B cell (primary cell): Measurements from ENCODE around the gene PRR23E. TPM values are rescaled to one million over a fixed set of nuclear protein-coding genes. Genes with fewer than 3 reads are reported as not detected.

ENCODE experiments used
- ATAC-seq: fragments of 200-7000 bp; cut with Tn5 transposase; one replicate; pipeline ENCODE4 v1.10.0; 2021; ENCODE audit warnings: low read depth, mild to moderate bottlenecking, moderate number of reproducible peaks, moderate library complexity
- CTCF ChIA-PET: fragments of 350-600 bp; sonication (Branson Sonifier 250); formaldehyde crosslinking; loops from one replicate; lab custom pipeline; 2021; ENCODE audit warnings: antibody characterized with exemption, inconsistent platforms; lab: Charles Lee
- POLR2A ChIA-PET: fragments of 350-600 bp; sonication (Branson Sonifier 250); formaldehyde crosslinking; loops from one replicate; lab custom pipeline; 2021; ENCODE audit warnings: antibody characterized with exemption; lab: Charles Lee
- DNase-seq: peaks from one replicate; pipeline ENCODE4 v3.0.0; 2013
- H2AFZ ChIP-seq: 2 replicates; pipeline ENCODE4 v1.6.1; 2012; ENCODE audit warnings: mild to moderate bottlenecking, low read depth, low read length; ENCODE audit not compliant: insufficient read depth, poor library complexity, severe bottlenecking
- H3K27ac ChIP-seq, 2 donors: 1 replicate in 1 of 2; 2 replicates in 1 of 2; pipeline ENCODE4 v1.5.1; 2012 to 2013; ENCODE audit warnings: low read length in 2 of 2, mild to moderate bottlenecking in 2 of 2, moderate library complexity in 1 of 2
- H3K27me3 ChIP-seq, 4 experiments: fragments of 200-600 bp in 1 of 4; sonication (generic) in 1 of 4; replicated peaks in 1 of 4; 1 replicate in 2 of 4; 2 replicates in 2 of 4; pipeline versions ENCODE4 v1.6.1 to v1.7.0; 2013 to 2016; ENCODE audit warnings: low read length in 3 of 4, mild to moderate bottlenecking in 2 of 4, mixed read lengths in 1 of 4, moderate library complexity in 1 of 4; ENCODE audit not compliant: insufficient read depth in 4 of 4, control insufficient read depth in 3 of 4; ENCODE audit errors: control extremely low read depth in 1 of 4
- H3K36me3 ChIP-seq, 2 experiments: replicated peaks in 1 of 2; 1 replicate in 1 of 2; 2 replicates in 1 of 2; pipeline versions ENCODE4 v1.6.1 to v1.7.1; 2013; ENCODE audit warnings: low read length in 1 of 2; ENCODE audit not compliant: insufficient read depth in 2 of 2, control insufficient read depth in 1 of 2; ENCODE audit errors: control extremely low read depth in 1 of 2, extremely low read depth in 1 of 2
- H3K4me1 ChIP-seq, 2 donors: fragments of 200-600 bp in 1 of 2; sonication (generic) in 1 of 2; 1 replicate in 1 of 2; 2 replicates in 1 of 2; pipeline versions ENCODE4 v1.5.1 to v1.6.1; 2013 to 2017; ENCODE audit warnings: low read length in 2 of 2; ENCODE audit not compliant: control insufficient read depth in 2 of 2, insufficient read depth in 2 of 2
- H3K4me2 ChIP-seq: replicated peaks from 2 replicates; pipeline ENCODE3; 2012; ENCODE audit warnings: mild to moderate bottlenecking, low read depth, low read length; ENCODE audit not compliant: poor library complexity, severe bottlenecking
- H3K4me3 ChIP-seq, 5 experiments: fragments of 200-600 bp in 1 of 5; sonication (generic) in 1 of 5; 1 replicate in 3 of 5; 2 replicates in 2 of 5; pipeline versions ENCODE4 v1.5.1 to v1.7.0; 2011 to 2016; ENCODE audit warnings: low read length in 4 of 5, mild to moderate bottlenecking in 4 of 5, low read depth in 2 of 5, control low read depth in 1 of 5, moderate library complexity in 1 of 5; ENCODE audit not compliant: insufficient read depth in 1 of 5; ENCODE audit errors: control extremely low read depth in 1 of 5, extremely low read depth in 1 of 5
- H3K79me2 ChIP-seq: fragments of 200-600 bp; sonication (generic); one replicate; pipeline ENCODE4 v1.6.0; 2016; ENCODE audit warnings: low read length; ENCODE audit not compliant: control insufficient read depth, insufficient read depth
- H3K9ac ChIP-seq: fragments of 200-600 bp; sonication (generic); 2 replicates; pipeline ENCODE4 v1.6.1; 2017; ENCODE audit warnings: mild to moderate bottlenecking, low read length, moderate library complexity
- H3K9me3 ChIP-seq, 3 donors: one replicate each; pipeline versions ENCODE4 v1.6.1 to v1.7.1; 2013; ENCODE audit warnings: low read length in 2 of 3; ENCODE audit not compliant: control insufficient read depth in 2 of 3, insufficient read depth in 1 of 3; ENCODE audit errors: control extremely low read depth in 1 of 3
- H4K20me1 ChIP-seq: 2 replicates; pipeline ENCODE4 v1.6.0; 2012; ENCODE audit warnings: mild to moderate bottlenecking, low read length; ENCODE audit not compliant: insufficient read depth, control insufficient read depth, poor library complexity, severe bottlenecking
- H3K27ac Mint-ChIP-seq: one replicate; pipeline ENCODE4 v1.8.0; 2021; ENCODE audit warnings: mixed read lengths
- H3K27me3 Mint-ChIP-seq: one replicate; pipeline ENCODE4 v1.8.0; 2021; ENCODE audit warnings: mixed read lengths
- H3K4me1 Mint-ChIP-seq: one replicate; pipeline ENCODE4 v1.8.0; 2021; ENCODE audit warnings: mixed read lengths
- H3K4me3 Mint-ChIP-seq: one replicate; pipeline ENCODE4 v1.8.0; 2021; ENCODE audit warnings: mixed read lengths
- H3K9me3 Mint-ChIP-seq: one replicate; pipeline ENCODE4 v1.8.0; 2022; ENCODE audit warnings: mixed read lengths; ENCODE audit not compliant: insufficient read depth
- EZH2 ChIP-seq: IDR thresholded peaks from 2 replicates; pipeline ENCODE4 v1.6.1; 2012; ENCODE audit warnings: borderline replicate concordance, low read depth, mild to moderate bottlenecking, moderate library complexity, low read length; ENCODE audit not compliant: insufficient read depth, poor library complexity, severe bottlenecking
- WGBS: methylation state at CpG from one replicate; pipeline ENCODE4 v1.1.5; 2013; ENCODE audit warnings: missing lambda C conversion rate; ENCODE audit not compliant: insufficient coverage; 5-methylcytosine and 5-hydroxymethylcytosine counted together
- intact Hi-C: fragments of 100-400 bp; cut with micrococcal nuclease; formaldehyde crosslinking; loops from one replicate; pipeline ENCODE4 v1.10.0; 2022
- polyA plus RNA-seq: library from polyadenylated mRNA; depleted of rRNA; stranded (reverse); fragments of >200 nt; gene quantifications from 2 replicates; pipeline ENCODE4 v1.2.3, GENCODE V29; 2012
- total RNA-seq, 2 donors: library from RNA; stranded (reverse); fragments of 120-200 nt in 1 of 2; gene quantifications; 1 replicate in 1 of 2; 2 replicates in 1 of 2; pipeline versions ENCODE4 v1.2.3 to v1.2.4, GENCODE V29; 2013 to 2022
- TF ChIP-seq, protein P1 (sequence below): fragments of 200-600 bp; IDR thresholded peaks from one replicate; pipeline ENCODE4 v1.8.0; 2022; ENCODE audit warnings: antibody characterized with exemption, mild to moderate bottlenecking

Gene PRR23E
- total and polyA plus RNA-seq, 2 donors (not counting 1 experiment from before 2014, with no cell fraction given) = not detected

DNA sequence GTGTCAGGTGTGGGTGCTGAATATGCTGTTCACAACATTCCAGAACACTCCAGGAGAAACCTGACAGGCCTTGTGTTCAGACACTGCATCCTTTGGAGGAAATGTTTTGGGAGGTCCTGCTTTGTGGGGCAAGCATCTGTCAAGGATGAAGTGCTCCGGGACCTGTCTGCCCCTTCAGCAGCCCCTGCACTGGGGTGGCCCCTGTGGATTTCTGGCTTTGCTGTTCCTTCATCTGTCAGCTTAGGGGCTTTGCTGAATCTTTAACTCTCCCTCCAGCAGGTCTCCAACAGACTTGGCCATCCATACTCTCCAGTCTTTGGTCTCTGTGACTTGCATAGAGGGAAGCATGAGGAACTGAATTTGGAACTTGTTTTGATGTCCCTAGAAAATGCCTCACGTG is 3.1 kb downstream of the PRR23E start:
- H3K27ac Mint-ChIP-seq = no peak overlapping the region
- H3K27ac ChIP-seq = no peak overlapping the region
- no peak overlapping the region for H2AFZ ChIP-seq
- H3K36me3 ChIP-seq = no peaks in the 10 kb centered on the region
- no peaks in the 10 kb centered on the region for H3K9me3 Mint-ChIP-seq
- H3K79me2 ChIP-seq = no peaks in the 10 kb centered on the region
- WGBS = 69% methylated on average over 2 of the region's 2 CpGs
- intact Hi-C loops = no loop called here
- no peak overlapping the region for H3K4me3 ChIP-seq
- no peaks in the 10 kb centered on the region for H4K20me1 ChIP-seq
- DNase-seq (no peak), ATAC-seq (no peak)
- H3K9me3 ChIP-seq = peaks cover 0 to 22% (median 1%) of the 10 kb centered on the region in 3 donors
- H3K4me1 Mint-ChIP-seq = no peaks in the 10 kb centered on the region
- peaks cover 5% of the 10 kb centered on the region for H3K27me3 Mint-ChIP-seq
- H3K4me2 ChIP-seq = no peak overlapping the region
- TF ChIP-seq, protein P1, sequence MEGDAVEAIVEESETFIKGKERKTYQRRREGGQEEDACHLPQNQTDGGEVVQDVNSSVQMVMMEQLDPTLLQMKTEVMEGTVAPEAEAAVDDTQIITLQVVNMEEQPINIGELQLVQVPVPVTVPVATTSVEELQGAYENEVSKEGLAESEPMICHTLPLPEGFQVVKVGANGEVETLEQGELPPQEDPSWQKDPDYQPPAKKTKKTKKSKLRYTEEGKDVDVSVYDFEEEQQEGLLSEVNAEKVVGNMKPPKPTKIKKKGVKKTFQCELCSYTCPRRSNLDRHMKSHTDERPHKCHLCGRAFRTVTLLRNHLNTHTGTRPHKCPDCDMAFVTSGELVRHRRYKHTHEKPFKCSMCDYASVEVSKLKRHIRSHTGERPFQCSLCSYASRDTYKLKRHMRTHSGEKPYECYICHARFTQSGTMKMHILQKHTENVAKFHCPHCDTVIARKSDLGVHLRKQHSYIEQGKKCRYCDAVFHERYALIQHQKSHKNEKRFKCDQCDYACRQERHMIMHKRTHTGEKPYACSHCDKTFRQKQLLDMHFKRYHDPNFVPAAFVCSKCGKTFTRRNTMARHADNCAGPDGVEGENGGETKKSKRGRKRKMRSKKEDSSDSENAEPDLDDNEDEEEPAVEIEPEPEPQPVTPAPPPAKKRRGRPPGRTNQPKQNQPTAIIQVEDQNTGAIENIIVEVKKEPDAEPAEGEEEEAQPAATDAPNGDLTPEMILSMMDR = no peak
- no peak for TF ChIP-seq EZH2
- ChIA-PET CTCF (no interaction called here), POLR2A (no interaction called here)
- no peak overlapping the region for H3K9ac ChIP-seq
- H3K4me1 ChIP-seq = no peaks in the 10 kb centered on the region
- H3K4me3 Mint-ChIP-seq = no peak overlapping the region
- no peaks in the 10 kb centered on the region for H3K27me3 ChIP-seq

DNA sequence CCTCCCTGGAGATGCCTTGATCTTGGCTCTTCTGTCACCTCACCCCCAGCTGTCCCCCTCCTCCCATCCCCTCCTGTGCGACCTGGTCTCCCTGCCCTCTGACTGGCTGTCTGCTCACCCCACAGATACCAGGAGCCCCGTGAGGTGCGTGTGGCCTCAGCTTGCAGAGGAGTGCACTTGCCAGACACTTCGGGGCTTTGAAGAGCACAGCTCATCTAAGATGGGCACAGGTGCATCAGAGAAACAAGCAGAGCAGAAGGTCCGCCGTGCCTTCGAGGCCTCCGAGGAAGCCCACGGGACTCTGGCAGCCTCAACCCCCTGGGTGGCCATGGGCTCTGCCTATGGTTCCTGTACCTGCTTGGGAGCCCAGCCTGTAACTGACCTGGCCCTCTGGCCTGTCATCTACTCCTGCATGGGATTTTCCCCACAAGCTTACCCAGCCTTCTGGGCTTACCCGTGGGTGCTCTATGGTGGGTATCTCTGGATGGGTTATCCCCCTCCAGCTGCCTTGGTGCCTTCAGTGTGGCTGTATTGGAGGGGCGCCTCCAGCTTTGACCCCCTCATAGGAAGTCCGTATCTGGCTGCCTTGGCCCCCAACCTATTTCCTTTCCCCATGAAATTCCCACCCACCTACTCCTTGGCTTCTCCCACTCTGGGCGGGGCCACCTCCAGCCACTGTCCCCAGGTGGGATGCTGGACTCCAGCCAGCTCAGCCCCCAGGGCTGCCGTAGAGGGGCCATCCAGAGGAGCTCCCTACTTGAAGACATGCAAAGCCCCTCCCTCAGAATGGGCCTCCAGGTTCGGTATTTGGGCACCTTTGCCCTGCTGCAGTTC is 3.8 kb downstream of the PRR23E start:
- H3K27ac Mint-ChIP-seq = no peak overlapping the region
- H3K27me3 Mint-ChIP-seq = peaks cover 5% of the 10 kb centered on the region
- Histone ChIP-seq H2AFZ (no peak overlapping the region), H3K36me3 (no peaks in the 10 kb centered on the region), H4K20me1 (no peaks in the 10 kb centered on the region), H3K27ac (no peak overlapping the region), H3K4me3 (no peak overlapping the region), H3K4me1 (no peaks in the 10 kb centered on the region), H3K9ac (no peak overlapping the region), H3K79me2 (no peaks in the 10 kb centered on the region), H3K27me3 (no peaks in the 10 kb centered on the region), H3K4me2 (no peak overlapping the region), H3K9me3 (peaks cover 0 to 19% (median 0%) of the 10 kb centered on the region in 3 donors)
- DNase-seq (no peak), ATAC-seq (no peak)
- H3K9me3 Mint-ChIP-seq = no peaks in the 10 kb centered on the region
- H3K4me3 Mint-ChIP-seq = no peak overlapping the region
- no peaks in the 10 kb centered on the region for H3K4me1 Mint-ChIP-seq
- ChIA-PET POLR2A (no interaction called here), CTCF (no interaction called here)
- WGBS = 84% methylated on average over 14 of the region's 15 CpGs
- no peak for TF ChIP-seq EZH2
- TF ChIP-seq, protein P1 = no peak
- intact Hi-C loops = no loop called here
